GM15510 (cell line): ENCODE results near the gene PSMA3.

Experiments used
- POLR2A ChIP-seq: IDR thresholded peaks from 3 replicates; pipeline ENCODE4 v1.6.1; 2011; ENCODE audit warnings: borderline replicate concordance; ENCODE audit not compliant: insufficient read length; ENCODE audit errors: extremely low read depth

The PSMA3 gene

GRCh38 chr14:58243790-58244555 lies 670 bp upstream of the PSMA3 start:
- TF ChIP-seq POLR2A = no peak

DNA sequence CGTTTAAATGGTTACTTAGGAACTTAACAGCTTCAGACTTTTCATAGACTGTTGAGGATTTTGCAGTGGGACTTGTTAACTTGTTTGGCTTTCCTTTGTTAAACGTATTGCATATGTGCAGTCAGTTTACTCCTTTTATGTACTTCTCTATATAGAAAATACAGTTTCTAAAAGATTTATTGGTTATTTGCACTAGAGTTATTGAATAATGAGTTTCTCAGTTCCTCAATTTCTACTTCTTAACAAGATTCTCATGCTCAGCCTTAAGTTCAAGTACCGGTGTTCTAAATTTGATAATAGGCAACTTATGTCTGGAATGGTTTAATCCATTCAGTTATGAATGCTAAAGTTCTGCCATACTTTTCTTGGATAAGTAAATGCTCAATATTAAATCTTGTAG lies 919 bp downstream of the PSMA3 start:
- no peak for TF ChIP-seq POLR2A

- no peak for TF ChIP-seq POLR2A
Measured at GRCh38 chr14:58249611-58250010, 5.0 kb downstream of the PSMA3 start.

DNA sequence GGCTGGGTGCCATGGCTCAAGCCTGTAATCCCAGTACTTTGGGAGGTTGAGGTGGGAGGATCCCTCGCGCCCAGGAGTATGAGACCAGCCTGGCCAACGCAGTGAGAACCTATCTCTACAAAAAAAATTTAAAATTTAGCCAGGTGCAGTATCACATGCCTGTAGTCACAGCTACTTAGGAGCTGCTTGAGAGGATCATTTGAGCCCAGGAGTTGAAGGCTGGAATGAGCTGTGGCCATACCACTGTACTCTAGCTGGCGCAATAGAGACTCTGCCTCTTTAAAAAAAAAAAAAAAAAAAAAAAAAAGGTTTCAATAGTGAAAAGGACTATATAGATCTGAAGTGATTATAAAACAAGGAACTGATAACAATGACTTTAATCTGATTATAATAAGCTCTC lies 13.5 kb downstream of the PSMA3 start:
- TF ChIP-seq POLR2A = no peak

- no peak for TF ChIP-seq POLR2A
Measured at GRCh38 chr14:58265401-58265800, 20.8 kb downstream of the PSMA3 start.

GRCh38 chr14:58270628-58271027 lies 26.0 kb downstream of the PSMA3 start:
- TF ChIP-seq POLR2A = no peak

DNA sequence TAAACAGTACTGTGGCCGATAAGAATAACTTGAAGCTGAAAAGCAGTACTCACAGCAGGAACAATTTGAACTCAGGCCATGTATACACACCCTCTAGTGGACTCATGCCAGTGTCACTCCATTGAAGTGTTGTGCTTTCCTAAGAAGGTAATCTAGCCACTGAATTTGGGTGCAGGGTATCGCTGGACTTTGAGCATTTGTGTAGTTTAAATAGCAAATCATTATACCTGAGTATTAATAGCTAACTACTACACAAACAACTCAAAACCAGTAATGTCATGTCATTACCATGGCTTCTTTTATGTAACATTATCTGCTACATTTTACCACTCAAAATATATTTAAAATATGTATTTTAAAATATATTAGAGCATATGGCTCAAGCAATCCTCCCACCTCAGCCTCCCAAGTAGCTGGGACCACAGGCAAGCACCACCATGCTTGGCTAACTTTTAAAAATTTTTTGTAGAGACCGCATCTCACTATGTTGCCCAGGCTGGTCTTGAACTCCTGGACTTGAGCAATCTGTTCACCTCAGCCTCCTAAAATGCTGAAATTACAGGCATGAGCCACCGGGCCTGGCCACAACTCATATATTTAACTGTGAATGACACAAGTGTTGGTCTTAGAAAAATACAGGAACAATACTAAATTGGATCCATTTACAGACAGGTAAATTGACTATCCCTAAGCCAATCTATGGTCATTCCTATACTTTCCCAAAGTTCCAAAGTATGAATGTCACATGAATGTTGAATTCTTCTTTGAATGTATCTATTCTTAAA lies 28.1 kb downstream of the PSMA3 start:
- TF ChIP-seq POLR2A = no peak

GRCh38 chr14:58274881-58275280 lies 30.2 kb downstream of the PSMA3 start:
- TF ChIP-seq POLR2A = no peak

GRCh38 chr14:58275527-58276190 lies 31.0 kb downstream of the PSMA3 start:
- TF ChIP-seq POLR2A = no peak

DNA sequence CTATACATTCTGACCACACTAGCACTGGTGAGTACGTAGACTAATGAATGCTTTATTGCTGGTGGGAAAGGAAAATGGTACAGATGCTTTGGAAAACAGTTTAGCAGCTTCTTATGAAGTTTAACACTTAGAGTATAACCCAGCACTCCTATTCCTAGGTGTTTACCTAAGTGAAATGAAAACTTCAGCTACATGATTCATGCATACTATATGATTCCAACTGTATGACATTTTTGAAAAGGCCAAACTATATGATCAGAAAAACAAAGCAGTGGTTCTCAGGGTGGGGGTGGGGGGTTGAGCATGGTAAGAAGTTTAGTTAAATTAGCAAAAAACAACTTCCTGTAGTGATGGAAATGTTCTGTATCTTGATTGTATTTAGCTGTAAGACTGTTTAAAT lies 31.6 kb downstream of the PSMA3 start:
- no peak for TF ChIP-seq POLR2A

DNA sequence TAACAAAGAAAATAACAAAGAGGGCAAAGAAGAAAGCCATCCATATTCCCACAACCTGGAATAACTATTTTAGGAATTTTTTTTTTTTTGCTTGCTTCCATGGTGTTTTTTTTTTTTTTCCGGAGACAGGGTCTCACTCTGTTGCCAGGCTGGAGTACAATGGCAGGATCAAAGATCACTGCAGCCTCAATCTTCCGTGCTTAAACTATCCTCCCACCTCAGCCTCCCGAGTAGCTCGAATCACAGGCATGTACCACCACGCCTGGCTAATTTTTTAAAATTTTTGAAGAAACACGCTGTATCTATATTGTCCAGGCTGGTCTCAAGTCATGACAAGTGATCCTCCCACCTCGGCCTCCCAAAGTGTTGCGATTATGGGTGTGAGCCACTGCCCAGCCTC lies 33.5 kb downstream of the PSMA3 start:
- no peak for TF ChIP-seq POLR2A

DNA sequence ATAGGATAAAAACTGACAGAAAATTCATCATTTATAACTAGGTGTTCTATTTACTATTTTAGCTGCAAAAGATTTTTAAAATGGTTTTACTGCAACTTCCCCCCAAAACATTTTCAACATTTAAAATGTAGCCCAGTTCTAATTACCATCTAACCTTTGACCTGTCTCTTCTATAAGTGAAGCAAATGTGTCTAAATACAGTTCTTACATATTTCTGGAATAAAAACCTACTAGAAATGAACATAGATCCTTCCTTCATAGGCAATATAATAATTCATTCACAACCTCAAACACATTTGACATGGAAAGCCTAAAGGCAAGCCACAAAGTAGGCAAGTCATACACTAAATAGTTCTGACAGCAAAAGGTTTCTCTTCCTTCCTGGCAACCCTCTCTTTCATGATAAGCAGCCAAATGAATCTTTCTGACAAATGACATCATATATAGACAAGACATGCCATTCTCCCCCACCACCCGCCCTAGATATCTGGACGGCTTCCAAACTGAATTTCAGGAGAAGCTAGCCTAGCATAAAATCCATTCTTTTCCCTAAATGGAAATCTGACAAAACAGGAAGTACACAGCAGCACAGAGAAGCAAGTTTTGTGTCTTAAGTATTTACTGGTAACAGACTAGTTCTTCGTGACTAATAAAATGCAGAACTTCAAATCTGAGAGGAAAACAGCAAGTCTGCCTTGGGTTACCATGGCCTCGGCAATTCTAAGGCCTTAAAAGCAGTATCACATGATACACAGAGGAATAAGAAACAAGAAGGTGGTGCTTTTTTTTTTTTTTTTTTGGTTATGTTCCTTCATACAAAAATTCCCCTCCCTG lies 36.5 kb downstream of the PSMA3 start:
- TF ChIP-seq POLR2A = no peak

DNA sequence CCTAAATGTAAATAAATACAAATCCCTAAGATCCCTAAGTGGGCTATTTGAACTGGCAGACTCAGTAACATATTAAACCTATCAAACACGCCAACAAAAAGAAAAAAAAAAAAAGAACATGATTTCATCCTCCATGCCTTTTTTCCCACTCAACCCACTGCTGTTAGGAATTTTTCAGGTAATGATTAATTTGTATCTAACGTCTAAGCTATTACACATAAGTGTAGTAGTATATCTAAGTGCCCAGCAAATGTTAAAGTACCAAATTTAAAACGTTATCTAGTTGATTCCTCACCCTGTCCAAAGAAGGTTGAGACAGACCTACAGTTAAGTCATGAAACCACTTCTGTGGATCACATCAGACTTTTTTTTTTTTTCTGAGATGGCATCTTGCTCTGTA lies 37.3 kb downstream of the PSMA3 start:
- TF ChIP-seq POLR2A = no peak

DNA sequence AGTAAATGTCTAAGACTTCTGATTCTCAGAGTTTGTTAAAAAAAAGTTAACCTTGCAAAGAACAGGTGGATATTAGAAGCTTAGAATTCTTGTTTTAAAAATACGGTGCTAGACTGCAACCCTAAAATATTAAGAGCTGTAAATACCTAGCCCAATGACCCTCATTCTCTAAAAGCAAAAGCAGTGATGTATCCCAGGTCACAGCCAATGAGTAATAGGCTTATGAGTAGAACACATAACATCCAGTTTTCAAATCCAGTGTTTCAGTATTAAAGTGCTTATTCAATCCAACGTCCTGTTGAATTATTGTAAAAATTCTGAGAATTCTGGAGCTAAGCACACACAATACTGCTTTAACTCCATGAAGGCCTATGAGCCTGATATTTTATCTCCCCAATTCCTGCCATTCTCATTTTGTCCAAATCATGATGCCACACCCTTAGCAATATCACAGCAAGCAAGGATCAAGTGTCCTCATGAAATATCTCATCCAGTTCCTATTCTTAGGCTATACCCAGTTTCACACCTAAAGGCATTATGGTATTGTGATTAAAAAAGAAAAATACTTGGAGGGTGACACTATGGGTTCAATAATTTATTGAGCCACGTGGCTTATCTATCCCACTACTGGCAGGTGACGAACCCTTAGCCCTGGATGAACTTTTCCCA lies 38.4 kb downstream of the PSMA3 start:
- no peak for TF ChIP-seq POLR2A
